Trophoblast cell (in vitro differentiated cells and primary cell): Measurements from ENCODE around the gene SEC16A.

ENCODE experiments used
- DNase-seq, 2 donors: peaks; one replicate each; pipeline ENCODE4 v3.0.0-alpha.2; 2016
- H2AFZ ChIP-seq: 2 replicates; pipeline ENCODE4 v1.6.1; 2013; ENCODE audit warnings: low read length, moderate library complexity, mild to moderate bottlenecking; ENCODE audit not compliant: insufficient read depth, poor library complexity
- H2AK5ac ChIP-seq: 2 replicates; pipeline ENCODE4 v1.6.1; 2013; ENCODE audit warnings: mild to moderate bottlenecking, low read length
- H2BK120ac ChIP-seq: 2 replicates; pipeline ENCODE4 v1.6.1; 2013; ENCODE audit warnings: low read length, mild to moderate bottlenecking, moderate library complexity; ENCODE audit not compliant: insufficient read depth, poor library complexity
- H2BK12ac ChIP-seq: 2 replicates; pipeline ENCODE4 v1.6.1; 2013; ENCODE audit warnings: mild to moderate bottlenecking, low read length, moderate library complexity
- H2BK5ac ChIP-seq: 2 replicates; pipeline ENCODE4 v1.6.1; 2013; ENCODE audit warnings: low read length, low read depth, moderate library complexity, mild to moderate bottlenecking; ENCODE audit not compliant: poor library complexity
- H3K14ac ChIP-seq: 2 replicates; pipeline ENCODE4 v1.6.1; 2013; ENCODE audit warnings: mild to moderate bottlenecking, low read length
- H3K18ac ChIP-seq: 2 replicates; pipeline ENCODE4 v1.6.1; 2013; ENCODE audit warnings: mild to moderate bottlenecking, low read length
- H3K23ac ChIP-seq: 2 replicates; pipeline ENCODE4 v1.6.1; 2013; ENCODE audit warnings: low read length
- H3K27ac ChIP-seq: 2 replicates; pipeline ENCODE4 v1.5.1; 2013; ENCODE audit warnings: low read depth, mild to moderate bottlenecking, inconsistent platforms, low read length, moderate library complexity
- H3K27me3 ChIP-seq: 2 replicates; pipeline ENCODE4 v1.6.1; 2013; ENCODE audit warnings: inconsistent platforms, mild to moderate bottlenecking, low read length, moderate library complexity; ENCODE audit not compliant: insufficient read depth
- H3K36me3 ChIP-seq, 2 experiments: 1 replicate in 1 of 2; 2 replicates in 1 of 2; pipeline ENCODE4 v1.6.1; 2013; ENCODE audit warnings: low read length in 2 of 2, mild to moderate bottlenecking in 2 of 2, moderate library complexity in 1 of 2; ENCODE audit not compliant: insufficient read depth in 2 of 2, control insufficient read depth in 1 of 2
- H3K4ac ChIP-seq: 2 replicates; pipeline ENCODE4 v1.6.1; 2013; ENCODE audit warnings: low read depth, mild to moderate bottlenecking, low read length, moderate library complexity
- H3K4me1 ChIP-seq, 2 experiments: 1 replicate in 1 of 2; 2 replicates in 1 of 2; pipeline ENCODE4 v1.6.1; 2013; ENCODE audit warnings: low read length in 2 of 2, mild to moderate bottlenecking in 2 of 2, moderate library complexity in 1 of 2; ENCODE audit not compliant: insufficient read depth in 2 of 2, control insufficient read depth in 1 of 2
- H3K4me2 ChIP-seq: 2 replicates; pipeline ENCODE4 v1.6.1; 2013; ENCODE audit warnings: inconsistent platforms, mild to moderate bottlenecking, low read length, moderate library complexity
- H3K4me3 ChIP-seq: 2 replicates; pipeline ENCODE4 v1.5.1; 2013; ENCODE audit warnings: mild to moderate bottlenecking, low read depth, low read length, inconsistent platforms
- H3K79me1 ChIP-seq: one replicate; pipeline ENCODE4 v1.6.1; 2013; ENCODE audit warnings: low read length
- H3K79me2 ChIP-seq: 2 replicates; pipeline ENCODE4 v1.6.1; 2013; ENCODE audit warnings: low read length, mild to moderate bottlenecking; ENCODE audit not compliant: control insufficient read depth, insufficient read depth, poor library complexity
- H3K9ac ChIP-seq: 2 replicates; pipeline ENCODE4 v1.6.1; 2013; ENCODE audit warnings: mild to moderate bottlenecking, low read length
- H3K9me3 ChIP-seq: 2 replicates; pipeline ENCODE4 v1.6.1; 2013; ENCODE audit warnings: low read depth, mild to moderate bottlenecking, control low read depth, inconsistent platforms, low read length; ENCODE audit not compliant: insufficient read depth
- H4K12ac ChIP-seq: 2 replicates; pipeline ENCODE4 v1.6.1; 2013; ENCODE audit warnings: low read depth, mild to moderate bottlenecking, low read length, moderate library complexity
- H4K8ac ChIP-seq: 2 replicates; pipeline ENCODE4 v1.6.1; 2013; ENCODE audit warnings: low read depth, mild to moderate bottlenecking, low read length, moderate library complexity
- H4K91ac ChIP-seq: one replicate; pipeline ENCODE4 v1.6.1; 2013; ENCODE audit warnings: low read depth, mild to moderate bottlenecking, low read length, moderate library complexity
- WGBS: extraction: QIAGEN DNeasy Blood & Tissue Kit; methylation state at CpG from one replicate; pipeline ENCODE4 v1.1.7; 2013; ENCODE audit warnings: missing lambda C conversion rate; ENCODE audit not compliant: insufficient read length, insufficient coverage; ENCODE audit errors: extremely low coverage; 5-methylcytosine and 5-hydroxymethylcytosine counted together

SEC16A gene

GRCh38 chr9:136402067-136402466 lies 80.8 kb downstream of the SEC16A start:
- H3K27ac ChIP-seq, result peak overlapping the region; percentile 3
- H2BK120ac ChIP-seq, result no peak overlapping the region
- H3K9me3 ChIP-seq, result no peaks in the 10 kb centered on the region
- peaks cover 9% of the 10 kb centered on the region for H3K79me2 ChIP-seq
- no peak overlapping the region for H4K8ac ChIP-seq
- H3K14ac ChIP-seq, result no peak overlapping the region
- H3K27me3 ChIP-seq, result no peaks in the 10 kb centered on the region
- no peak overlapping the region for H3K9ac ChIP-seq
- no peak overlapping the region for H3K4ac ChIP-seq
- H2AK5ac ChIP-seq, result no peak overlapping the region
- H3K18ac ChIP-seq, result no peak overlapping the region
- WGBS, result no CpG with 5 or more reads among the region's 13 CpGs
- peaks cover 5% of the 10 kb centered on the region for H3K79me1 ChIP-seq
- H3K4me2 ChIP-seq, result no peak overlapping the region
- H3K36me3 ChIP-seq, result peaks cover 43 to 47% of the 10 kb centered on the region in 2 experiments
- peak overlapping the region; percentile 5 for H4K12ac ChIP-seq
- no peak overlapping the region for H2BK12ac ChIP-seq
- peak in 1 of 2 donors; percentile 18 for DNase-seq
- no peak overlapping the region for H3K4me3 ChIP-seq
- peaks cover 16 to 30% of the 10 kb centered on the region in 2 experiments for H3K4me1 ChIP-seq
- no peak overlapping the region for H3K23ac ChIP-seq
- no peak overlapping the region for H2BK5ac ChIP-seq
- H2AFZ ChIP-seq, result no peak overlapping the region
- H4K91ac ChIP-seq, result no peak overlapping the region

GRCh38 chr9:136401173-136401922 lies 81.5 kb downstream of the SEC16A start:
- H4K12ac ChIP-seq, result no peak overlapping the region
- no peak overlapping the region for H2BK120ac ChIP-seq
- H3K9ac ChIP-seq, result no peak overlapping the region
- peak overlapping the region; percentile 37 for H2BK12ac ChIP-seq
- no peak overlapping the region for H2AFZ ChIP-seq
- peaks cover 16 to 30% of the 10 kb centered on the region in 2 experiments for H3K4me1 ChIP-seq
- peak overlapping the region; percentile 20 for H4K8ac ChIP-seq
- H4K91ac ChIP-seq, result no peak overlapping the region
- peak; percentile 75 to 82 for DNase-seq
- WGBS, result no CpG with 5 or more reads among the region's 18 CpGs
- H3K14ac ChIP-seq, result peak overlapping the region; percentile 16
- H3K23ac ChIP-seq, result no peak overlapping the region
- no peaks in the 10 kb centered on the region for H3K9me3 ChIP-seq
- no peak overlapping the region for H3K4me3 ChIP-seq
- H3K4me2 ChIP-seq, result no peak overlapping the region
- no peak overlapping the region for H3K4ac ChIP-seq
- peaks cover 5% of the 10 kb centered on the region for H3K79me1 ChIP-seq
- no peaks in the 10 kb centered on the region for H3K27me3 ChIP-seq
- no peak overlapping the region for H2AK5ac ChIP-seq
- H3K18ac ChIP-seq, result no peak overlapping the region
- peaks cover 9% of the 10 kb centered on the region for H3K79me2 ChIP-seq
- H2BK5ac ChIP-seq, result no peak overlapping the region
- peaks cover 45 to 48% of the 10 kb centered on the region in 2 experiments for H3K36me3 ChIP-seq
- H3K27ac ChIP-seq, result peak overlapping the region; percentile 74

GRCh38 chr9:136400038-136400834 lies 82.6 kb downstream of the SEC16A start, which contains the start of gene SNAPC4:
TSS of gene SNAPC4 (minus strand) at chr9:136400170. CDS start at chr9:136398428, 1,742 bp downstream.
- Histone ChIP-seq H2BK5ac (no peak within 1 kb of the TSS), H3K9me3 (no peaks in the 10 kb centered on the region), H3K4me2 (peak within 1 kb of the TSS; percentile 99), H3K4ac (peak within 1 kb of the TSS; percentile 80), H4K12ac (peak within 1 kb of the TSS; percentile 89), H4K8ac (peak within 1 kb of the TSS; percentile 95), H3K79me1 (peaks cover 5% of the 10 kb centered on the region), H3K4me1 (peaks cover 16 to 30% of the 10 kb centered on the region in 2 experiments), H2BK12ac (peak within 1 kb of the TSS; percentile 53), H4K91ac (peak within 1 kb of the TSS; percentile 49), H3K79me2 (peaks cover 9% of the 10 kb centered on the region), H3K27me3 (no peaks in the 10 kb centered on the region), H3K27ac (peak within 1 kb of the TSS; percentile 74), H3K23ac (peak within 1 kb of the TSS; percentile 20), H3K4me3 (peak within 1 kb of the TSS; percentile 86), H3K14ac (peak within 1 kb of the TSS; percentile 70), H3K9ac (peak within 1 kb of the TSS; percentile 89), H2BK120ac (peak within 1 kb of the TSS; percentile 37), H2AFZ (peak within 1 kb of the TSS; percentile 68), H3K36me3 (peaks cover 49 to 53% of the 10 kb centered on the region in 2 experiments), H2AK5ac (peak within 1 kb of the TSS; percentile 60), H3K18ac (peak within 1 kb of the TSS; percentile 51)
- DNase-seq, result peak; percentile 90 to 96
- no CpG with 5 or more reads among the region's 71 CpGs for WGBS

- Histone ChIP-seq H2AK5ac (peak overlapping the region; percentile 58), H2AFZ (peak overlapping the region; percentile 62), H3K9ac (peak overlapping the region; percentile 89), H4K12ac (peak overlapping the region; percentile 64), H3K27me3 (no peaks in the 10 kb centered on the region), H2BK5ac (no peak overlapping the region), H3K4me1 (peaks cover 16 to 30% of the 10 kb centered on the region in 2 experiments), H2BK120ac (peak overlapping the region; percentile 37), H3K4me2 (peak overlapping the region; percentile 99), H3K79me1 (peaks cover 5% of the 10 kb centered on the region), H3K18ac (peak overlapping the region; percentile 51), H3K27ac (no peak overlapping the region), H4K91ac (peak overlapping the region; percentile 49), H3K4me3 (peak overlapping the region; percentile 86), H3K4ac (peak overlapping the region; percentile 80), H4K8ac (peak overlapping the region; percentile 80), H3K36me3 (peaks cover 49 to 55% of the 10 kb centered on the region in 2 experiments), H3K79me2 (peaks cover 9% of the 10 kb centered on the region), H2BK12ac (no peak overlapping the region), H3K9me3 (no peaks in the 10 kb centered on the region), H3K23ac (peak overlapping the region; percentile 20), H3K14ac (peak overlapping the region; percentile 70)
- DNase-seq, result peak; percentile 21 to 32
- no CpG with 5 or more reads among the region's 67 CpGs for WGBS
Observed at GRCh38 chr9:136399176-136400037, 83.4 kb downstream of the SEC16A start.
